Gastroesophageal sphincter (tissue), 3 donors: ENCODE measurements around the gene GLRA2.

Experiments used
- CTCF ChIP-seq, 4 experiments: fragments of 200-600 bp in 2 of 4; fragments of 450-650 bp in 2 of 4; sonication (generic) in 1 of 4; IDR thresholded peaks; one replicate each; pipeline ENCODE4 v1.5.1; 2017 to 2019; ENCODE audit warnings: antibody characterized with exemption in 4 of 4, mild to moderate bottlenecking in 2 of 4, moderate library complexity in 2 of 4
- EP300 ChIP-seq: sonication (generic); formaldehyde crosslinking; IDR thresholded peaks from one replicate; pipeline ENCODE4 v1.6.1; 2017; ENCODE audit warnings: antibody characterized with exemption, mild to moderate bottlenecking
- POLR2A ChIP-seq, 2 donors: fragments of 450-650 bp; IDR thresholded peaks; one replicate each; pipeline ENCODE4 v1.6.1; 2017; ENCODE audit warnings: antibody characterized with exemption in 2 of 2, mild to moderate bottlenecking in 2 of 2, moderate library complexity in 1 of 2
- POLR2AphosphoS5 ChIP-seq: sonication (generic); formaldehyde crosslinking; IDR thresholded peaks from one replicate; pipeline ENCODE4 v1.6.1; 2017; ENCODE audit warnings: antibody characterized with exemption

GRCh38 chrX:14630733-14631132, 101.4 kb downstream of the GLRA2 start:
- TF ChIP-seq POLR2A (IDR thresholded peaks at IDR 0.05) (no peak), CTCF (IDR thresholded peaks at IDR 0.05) (no peak), EP300 (no peak), POLR2AphosphoS5 (no peak)
